Nucleus accumbens (tissue), 56 donors: Measurements from ENCODE around the gene ASCL5.

Experiments used
- DNase-seq, 56 donors: peaks; one replicate each; lab custom pipeline; 2025; lab: John Stamatoyannopoulos, UW

ASCL5 gene

GRCh38 chr1:201137024-201137392, 10.0 kb upstream of the ASCL5 start:
- no peak for DNase-seq

- peak in 1 of 56 donors; percentile 17 for DNase-seq
These were observed 9.5 kb upstream of the ASCL5 start for GRCh38 chr1:201136355-201137023.

- DNase-seq, result no peak
These were observed 7.4 kb upstream of the ASCL5 start for GRCh38 chr1:201134405-201134804.

DNA sequence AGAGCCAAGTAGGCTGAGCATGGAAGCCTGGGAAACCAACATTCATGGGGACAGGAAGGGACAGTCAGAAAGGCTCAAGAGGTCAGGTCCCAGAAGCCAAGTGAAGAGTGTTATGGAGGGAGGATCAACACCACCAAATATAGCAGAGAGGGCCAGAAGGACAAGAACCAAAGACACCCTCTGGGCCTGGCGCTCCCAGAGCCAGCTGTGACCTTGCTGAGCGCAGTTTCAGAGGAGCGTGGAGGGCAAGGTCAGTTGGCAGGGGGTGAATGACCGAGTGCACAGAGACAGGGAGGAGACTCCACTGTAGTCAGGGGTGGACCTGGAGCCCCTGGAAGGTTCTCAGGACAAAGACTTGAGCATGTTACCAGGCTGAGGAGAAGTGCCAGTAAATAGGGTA, 4.4 kb upstream of the ASCL5 start:
- no peak for DNase-seq

DNA sequence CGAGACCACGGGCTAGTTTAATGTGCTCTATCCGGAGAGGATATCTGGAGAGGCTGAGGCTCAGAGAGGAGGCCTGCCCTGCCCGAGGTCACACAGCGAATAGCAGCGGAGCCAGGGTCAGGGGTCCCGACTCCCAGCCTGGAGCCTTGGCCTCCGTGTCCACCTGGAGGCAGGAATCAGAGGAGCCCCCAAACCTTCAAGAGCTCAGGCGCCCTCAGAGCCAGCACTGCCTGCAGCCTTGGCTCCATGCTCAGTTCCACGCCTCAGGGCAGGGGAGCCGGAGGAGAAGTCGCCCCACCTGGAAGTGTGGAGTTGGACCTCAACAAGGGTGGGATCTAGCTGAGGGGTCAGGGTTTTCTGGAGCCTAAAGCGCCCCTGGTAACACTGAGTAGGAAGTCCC, 2.0 kb upstream of the ASCL5 start:
- no peak for DNase-seq

DNA sequence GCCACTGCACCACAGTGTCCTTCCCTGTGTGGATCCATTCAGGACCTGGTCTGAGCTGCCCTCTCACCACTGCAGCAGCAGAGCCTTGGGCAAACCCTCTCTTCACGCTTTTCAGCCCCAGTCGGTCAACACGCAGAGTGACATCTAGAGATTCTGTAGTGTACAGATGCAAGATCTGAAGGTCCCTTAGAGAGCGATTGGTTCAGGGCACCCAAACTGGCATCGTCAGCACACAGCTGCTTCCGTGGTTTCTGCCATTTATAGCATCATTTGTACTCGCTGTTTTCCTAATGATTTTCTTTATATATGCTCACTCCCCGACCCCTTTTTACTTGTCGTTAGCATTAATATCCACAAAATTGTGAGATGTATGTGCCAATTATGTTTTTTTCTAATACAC, 1.5 kb upstream of the ASCL5 start:
- no peak for DNase-seq

GRCh38 chr1:201127755-201128455, 921 bp upstream of the ASCL5 start:
- DNase-seq, result no peak

- DNase-seq, result no peak
These were observed 537 bp downstream of the ASCL5 start for GRCh38 chr1:201126463-201126831.

DNA sequence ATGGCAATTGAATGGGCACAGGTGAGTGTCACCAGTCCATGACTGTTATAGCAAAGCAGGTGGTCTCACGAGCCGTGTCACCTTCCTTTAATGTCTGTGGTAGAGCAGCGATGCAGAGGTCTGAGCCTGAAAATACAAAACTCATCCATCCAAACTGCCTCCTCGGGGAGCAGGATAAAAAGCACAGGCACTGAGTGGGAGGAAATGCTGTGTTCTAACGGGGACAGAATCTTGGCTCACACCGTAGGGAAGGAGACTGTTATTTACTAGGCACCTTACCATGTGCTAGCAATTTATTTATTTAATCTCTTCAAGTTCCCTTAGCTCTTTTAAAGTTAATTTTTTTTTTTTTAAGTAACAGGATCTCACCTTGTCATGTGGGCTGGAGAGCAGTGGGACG, 1.2 kb downstream of the ASCL5 start:
- no peak for DNase-seq

DNA sequence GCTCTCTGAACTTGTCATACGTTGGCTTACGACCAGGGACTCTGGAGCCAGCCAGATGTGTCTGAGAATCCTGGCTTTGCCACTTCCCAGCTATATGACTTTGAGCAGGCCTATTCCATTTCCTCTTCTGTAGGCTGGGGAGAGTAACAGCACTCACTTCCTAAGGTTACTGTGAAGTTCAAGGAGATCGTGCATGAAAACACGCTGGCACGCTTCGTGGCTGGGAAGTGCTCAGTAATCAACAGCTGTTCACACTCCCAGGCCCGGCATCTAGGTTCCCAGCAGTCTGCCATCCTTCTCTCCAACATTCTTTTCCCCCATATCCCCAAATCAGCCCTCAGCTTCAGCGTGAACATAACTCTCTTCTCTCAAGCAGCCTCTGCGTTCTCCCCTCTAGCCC, 2.0 kb downstream of the ASCL5 start:
- DNase-seq, result no peak

GRCh38 chr1:201123866-201124265, 3.1 kb downstream of the ASCL5 start:
- DNase-seq, result no peak

DNA sequence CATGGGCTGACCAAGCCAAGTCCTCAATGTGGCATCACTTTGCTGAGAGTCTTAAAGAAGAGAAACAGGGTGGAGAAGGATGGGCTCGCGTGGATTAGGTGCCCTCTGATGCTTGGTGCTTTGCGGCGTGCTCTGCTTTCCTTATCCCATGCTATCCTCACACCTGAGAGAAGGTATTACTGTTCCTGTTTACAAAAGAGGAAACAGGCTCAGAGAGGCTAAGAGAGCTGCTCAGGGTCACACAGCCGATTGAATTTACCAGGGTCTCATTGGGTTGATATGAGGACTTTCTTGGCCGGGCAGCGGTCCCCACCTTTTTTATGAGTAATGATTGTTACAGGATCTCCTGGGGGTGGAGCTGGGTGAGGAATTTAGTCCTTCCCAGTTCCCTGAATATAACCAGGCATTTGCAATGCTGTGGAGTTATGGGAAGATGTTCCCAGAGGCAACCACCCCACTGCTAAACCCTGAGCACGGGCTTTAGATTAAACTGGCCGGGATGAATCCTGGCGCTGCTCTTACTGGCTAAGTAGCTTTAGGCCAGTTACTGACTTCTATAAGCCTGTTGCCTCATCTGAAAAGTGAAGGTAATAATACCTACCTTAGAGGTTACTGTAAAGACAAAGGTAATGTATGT, 4.5 kb downstream of the ASCL5 start:
- DNase-seq, result no peak

DNA sequence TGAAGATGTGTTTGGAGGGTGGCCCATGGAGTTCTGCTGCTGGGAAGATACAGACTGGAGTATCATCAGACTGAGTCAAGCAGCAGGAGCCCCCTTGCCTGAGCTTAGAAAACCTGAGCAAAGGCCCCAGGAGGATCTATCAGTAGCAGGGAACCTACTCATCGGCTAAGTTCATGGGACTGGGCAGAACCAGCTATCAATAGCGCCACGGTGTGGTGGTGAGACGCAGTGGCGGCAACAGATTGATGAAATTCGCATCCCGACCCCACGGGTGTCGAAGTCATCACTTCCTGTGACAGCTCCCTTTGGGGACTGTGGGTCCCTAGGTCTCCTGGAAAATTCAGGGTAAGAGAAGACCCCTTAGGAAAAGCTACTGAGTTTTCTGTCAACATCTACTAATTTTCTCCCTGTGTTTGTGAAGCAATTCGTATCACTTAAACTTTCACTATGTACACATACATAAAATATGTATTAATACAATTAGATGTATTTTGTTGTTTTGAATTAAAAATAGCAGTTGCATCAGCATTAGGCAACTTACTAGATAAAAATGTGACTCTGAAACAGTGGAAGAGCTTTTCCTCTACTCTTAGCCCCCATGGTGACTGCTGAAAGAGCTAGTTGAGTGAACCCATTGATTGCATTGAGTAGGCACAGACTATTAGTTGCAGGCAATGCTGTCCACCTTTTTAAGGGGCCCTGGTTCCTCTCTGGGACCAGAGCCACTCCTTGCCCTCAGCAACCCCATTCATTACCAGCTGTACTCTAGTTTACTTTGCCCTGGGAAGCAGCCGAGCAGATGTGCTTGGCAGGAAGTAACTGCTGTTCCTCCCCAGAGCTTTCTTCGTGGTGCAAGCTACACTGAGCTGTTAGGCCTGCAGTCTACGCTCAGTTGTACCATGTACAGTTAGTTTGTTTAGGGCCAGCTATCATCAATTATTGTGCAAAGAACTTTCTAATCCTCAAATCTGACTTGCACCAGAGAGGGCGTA, 7.5 kb downstream of the ASCL5 start:
- DNase-seq, result peak in 22 of 56 donors; percentile 9 to 68 (median 26)

DNA sequence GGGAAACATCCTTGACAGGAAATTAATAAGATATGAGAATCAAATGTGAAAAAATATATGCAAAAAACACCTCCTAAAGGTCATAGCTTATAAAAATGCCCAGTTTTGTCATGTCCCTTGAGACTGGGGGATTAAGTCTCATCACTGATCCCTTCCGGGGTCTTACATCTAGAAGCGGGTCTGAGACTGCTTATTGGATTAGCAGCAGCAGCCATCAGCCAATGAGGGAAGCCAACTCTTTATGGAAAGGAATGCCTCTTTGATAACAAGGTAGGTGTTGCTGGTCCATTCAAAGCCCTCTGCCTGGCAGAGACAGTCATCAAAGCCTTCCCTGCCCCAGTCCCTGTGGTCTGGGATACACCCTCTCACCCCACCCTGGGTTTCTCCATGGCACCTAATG, 10.9 kb downstream of the ASCL5 start:
- DNase-seq, result no peak

- DNase-seq, result no peak
These were observed 11.5 kb downstream of the ASCL5 start for GRCh38 chr1:201115390-201115937.

DNA sequence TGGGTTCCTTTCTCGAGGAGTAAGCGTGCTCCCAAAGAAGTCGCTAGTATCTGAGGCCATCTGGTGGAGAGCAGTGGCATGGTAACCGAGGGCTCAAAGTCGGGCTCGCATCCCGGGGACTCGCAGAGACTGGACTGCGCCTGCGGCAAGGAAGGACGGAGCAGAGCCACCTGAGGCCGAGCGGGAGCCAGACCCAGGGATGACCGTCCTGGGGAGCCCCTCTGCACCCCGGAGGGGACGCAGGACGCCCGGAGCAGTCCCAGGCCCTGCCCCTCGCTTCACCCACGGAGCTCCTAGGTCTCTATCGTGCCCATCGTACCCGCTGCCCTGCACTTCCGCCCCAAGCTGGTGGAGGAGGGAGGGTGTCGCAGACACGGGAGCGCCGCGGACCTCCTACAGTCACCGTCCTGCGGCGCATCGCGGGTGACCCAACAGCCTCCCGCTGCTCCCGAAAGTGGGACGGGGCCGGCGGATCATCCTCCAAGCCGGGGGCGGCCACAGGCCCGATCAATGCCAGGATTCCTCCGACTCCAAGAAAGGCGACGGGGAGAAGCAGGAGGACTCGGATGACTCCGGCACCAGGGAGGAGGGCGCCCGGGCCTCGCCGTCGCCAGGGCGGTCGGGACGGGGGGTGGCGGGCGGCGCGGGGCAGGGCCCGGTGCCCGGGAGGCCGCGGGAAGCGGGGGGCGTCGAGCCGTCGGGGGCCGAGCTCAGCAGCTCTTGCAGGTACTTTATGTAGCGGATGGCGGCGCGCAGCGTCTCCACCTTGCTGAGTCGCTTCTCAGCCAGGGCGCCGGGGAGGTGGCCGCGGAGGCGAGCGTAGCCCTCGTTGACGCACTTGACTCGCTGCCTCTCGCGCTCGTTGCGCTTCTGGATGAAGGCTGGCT, 12.5 kb downstream of the ASCL5 start:
- DNase-seq, result peak in 55 of 56 donors; percentile 23 to 93 (median 79)

GRCh38 chr1:201113451-201114244, 13.3 kb downstream of the ASCL5 start:
- no peak for DNase-seq

GRCh38 chr1:201112926-201113325, 14.1 kb downstream of the ASCL5 start:
- DNase-seq, result no peak
